WERI-Rb-1 (cell line): ENCODE data around the gene DRD4.
A peak's percentile ranks its signal among the peaks of the same experiment; 100 is the strongest.

Source experiments
- DNase-seq: peaks from one replicate; pipeline ENCODE4 v3.0.0-alpha.2; 2020
- H3K27ac ChIP-seq: fragments of 250-450 bp; sonication (Bioruptor Pico); 2 replicates; pipeline ENCODE4 v1.5.1; 2020; ENCODE audit warnings: mild to moderate bottlenecking, moderate library complexity
- H3K27me3 ChIP-seq: fragments of 250-450 bp; sonication (Bioruptor Pico); 2 replicates; pipeline ENCODE4 v1.5.1; 2021; ENCODE audit warnings: mild to moderate bottlenecking, low read depth, moderate library complexity; ENCODE audit not compliant: insufficient read depth, severe bottlenecking
- H3K36me3 ChIP-seq: fragments of 250-450 bp; sonication (Bioruptor Pico); 2 replicates; pipeline ENCODE4 v1.5.1; 2020; ENCODE audit warnings: mild to moderate bottlenecking, moderate library complexity
- H3K4me3 ChIP-seq: 2 replicates; pipeline ENCODE4 v1.5.1; 2011; ENCODE audit warnings: low read depth, mild to moderate bottlenecking, control low read depth, low read length
- H3K9me3 ChIP-seq: fragments of 250-450 bp; sonication (Bioruptor Pico); 2 replicates; pipeline ENCODE4 v1.5.1; 2021; ENCODE audit warnings: mild to moderate bottlenecking, moderate library complexity; ENCODE audit not compliant: severe bottlenecking
- TF ChIP-seq, protein P1 (sequence below): IDR thresholded peaks from 2 replicates; pipeline ENCODE4 v1.5.1; 2011; ENCODE audit warnings: low read depth, mild to moderate bottlenecking, control low read depth, inconsistent platforms, low read length

Gene DRD4

GRCh38 chr11:662689-663274 lies 25.7 kb downstream of the DRD4 start:
- TF ChIP-seq, protein P1, sequence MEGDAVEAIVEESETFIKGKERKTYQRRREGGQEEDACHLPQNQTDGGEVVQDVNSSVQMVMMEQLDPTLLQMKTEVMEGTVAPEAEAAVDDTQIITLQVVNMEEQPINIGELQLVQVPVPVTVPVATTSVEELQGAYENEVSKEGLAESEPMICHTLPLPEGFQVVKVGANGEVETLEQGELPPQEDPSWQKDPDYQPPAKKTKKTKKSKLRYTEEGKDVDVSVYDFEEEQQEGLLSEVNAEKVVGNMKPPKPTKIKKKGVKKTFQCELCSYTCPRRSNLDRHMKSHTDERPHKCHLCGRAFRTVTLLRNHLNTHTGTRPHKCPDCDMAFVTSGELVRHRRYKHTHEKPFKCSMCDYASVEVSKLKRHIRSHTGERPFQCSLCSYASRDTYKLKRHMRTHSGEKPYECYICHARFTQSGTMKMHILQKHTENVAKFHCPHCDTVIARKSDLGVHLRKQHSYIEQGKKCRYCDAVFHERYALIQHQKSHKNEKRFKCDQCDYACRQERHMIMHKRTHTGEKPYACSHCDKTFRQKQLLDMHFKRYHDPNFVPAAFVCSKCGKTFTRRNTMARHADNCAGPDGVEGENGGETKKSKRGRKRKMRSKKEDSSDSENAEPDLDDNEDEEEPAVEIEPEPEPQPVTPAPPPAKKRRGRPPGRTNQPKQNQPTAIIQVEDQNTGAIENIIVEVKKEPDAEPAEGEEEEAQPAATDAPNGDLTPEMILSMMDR: peak; percentile 92

GRCh38 chr11:665062-665703 lies 28.1 kb downstream of the DRD4 start:
- DNase-seq: no peak
- Histone ChIP-seq H3K9me3 (no peaks in the 10 kb centered on the region), H3K27me3 (no peaks in the 10 kb centered on the region), H3K27ac (no peak overlapping the region), H3K36me3 (peaks cover 47% of the 10 kb centered on the region), H3K4me3 (no peak overlapping the region)
- TF ChIP-seq, protein P1: no peak

More at GRCh38 chr11:662689-663274, 25.7 kb downstream of the DRD4 start:
- no peak overlapping the region for H3K4me3 ChIP-seq
- H3K27me3 ChIP-seq: no peaks in the 10 kb centered on the region
- peaks cover 56% of the 10 kb centered on the region for H3K36me3 ChIP-seq
- no peaks in the 10 kb centered on the region for H3K9me3 ChIP-seq
- DNase-seq: peak; percentile 68
- no peak overlapping the region for H3K27ac ChIP-seq

DNA sequence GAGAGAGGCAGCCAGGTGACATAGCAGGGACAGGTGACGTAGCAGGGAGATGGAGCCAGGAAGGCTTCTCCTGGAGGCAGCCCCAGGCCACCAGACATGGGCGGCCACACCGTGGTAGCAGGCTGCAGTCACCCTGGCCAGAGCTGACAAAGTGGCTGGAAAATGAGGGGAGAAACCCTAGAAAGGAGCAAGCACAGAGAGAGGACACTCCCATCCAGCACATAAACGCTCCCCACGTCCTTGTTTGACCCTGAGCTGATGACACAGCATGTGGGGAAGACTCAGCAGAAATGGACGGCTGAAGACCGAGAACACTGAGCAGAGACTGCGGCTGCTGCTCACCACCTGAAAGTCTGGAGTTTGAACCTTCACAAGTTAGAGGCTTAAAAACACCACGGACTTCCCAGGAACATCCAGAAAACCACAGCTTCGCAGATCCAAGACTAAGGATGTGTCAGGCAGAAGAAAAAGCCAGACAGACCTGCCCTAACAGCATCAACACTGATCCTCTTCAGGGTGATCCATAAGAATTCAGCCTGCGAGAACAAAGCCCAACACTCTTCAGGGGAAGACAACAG lies 28.7 kb downstream of the DRD4 start:
- TF ChIP-seq, protein P1: no peak
- no peaks in the 10 kb centered on the region for H3K9me3 ChIP-seq
- H3K27ac ChIP-seq: no peak overlapping the region
- no peak overlapping the region for H3K4me3 ChIP-seq
- peaks cover 42% of the 10 kb centered on the region for H3K36me3 ChIP-seq
- DNase-seq: no peak
- no peaks in the 10 kb centered on the region for H3K27me3 ChIP-seq

GRCh38 chr11:673866-674265 lies 36.8 kb downstream of the DRD4 start:
- Histone ChIP-seq H3K4me3 (no peak overlapping the region), H3K9me3 (no peaks in the 10 kb centered on the region), H3K27me3 (no peaks in the 10 kb centered on the region), H3K36me3 (peaks cover 57% of the 10 kb centered on the region), H3K27ac (no peak overlapping the region)
- TF ChIP-seq, protein P1: no peak
- DNase-seq: no peak

DNA sequence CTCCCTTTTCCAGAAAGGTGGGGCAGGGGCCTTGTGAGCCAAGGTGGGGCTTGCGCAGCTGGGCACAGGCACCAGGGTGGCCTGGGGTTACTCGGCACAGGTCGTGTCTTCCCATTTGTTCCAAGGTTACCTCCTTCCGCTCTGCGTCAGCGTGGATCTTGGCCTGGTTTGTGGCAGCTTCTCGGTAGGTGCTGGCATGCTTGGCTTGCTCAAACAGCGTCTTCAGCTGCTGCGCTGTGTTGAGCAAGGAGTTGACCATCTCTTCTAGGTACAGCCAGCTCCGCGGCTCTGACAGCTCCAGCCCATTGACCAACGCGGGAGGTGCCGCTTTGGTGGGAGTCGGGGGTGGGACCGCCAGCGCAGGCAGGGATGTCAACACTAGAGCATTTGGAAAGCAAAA lies 37.3 kb downstream of the DRD4 start:
- H3K27ac ChIP-seq: no peak overlapping the region
- H3K27me3 ChIP-seq: no peaks in the 10 kb centered on the region
- TF ChIP-seq, protein P1: no peak

More for the DNA sequence above, 37.3 kb downstream of the DRD4 start:
- no peaks in the 10 kb centered on the region for H3K9me3 ChIP-seq
- peaks cover 57% of the 10 kb centered on the region for H3K36me3 ChIP-seq
- no peak overlapping the region for H3K4me3 ChIP-seq
- no peak for DNase-seq
